Measurements from ENCODE around the gene XPNPEP3.
"Not testable (repeated sequence)": the region's sequence is repeated elsewhere in the genome, so short reads cannot be mapped to it uniquely, and the experiment has no call there.

Gene XPNPEP3

DNA sequence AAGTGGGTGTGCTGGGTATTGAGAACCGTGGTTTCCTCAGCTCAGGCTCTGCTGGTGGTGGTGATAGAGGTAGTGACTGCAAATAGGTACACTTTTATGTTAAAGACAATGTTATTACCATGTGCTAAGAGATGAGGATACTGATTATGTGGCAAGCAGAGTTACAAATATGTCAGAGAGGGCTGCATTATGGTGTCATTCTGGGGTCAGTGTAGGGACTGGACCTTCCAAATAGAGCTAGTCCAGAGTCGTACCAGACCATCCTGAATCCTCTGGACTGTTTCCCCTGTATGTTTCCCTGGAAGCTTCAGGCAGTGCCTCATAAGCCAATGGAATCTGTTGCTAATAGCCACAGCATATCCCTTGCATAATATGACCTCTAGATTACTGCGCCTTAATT, 5.1 kb downstream of the XPNPEP3 start, which contains the start of gene DNAJB7:
DNAJB7 (minus strand) TSS at position 101 of the 400 bp plus-strand sequence. CDS start 119 bp downstream, outside the sequence.
- no peak within 1 kb of the TSS for H3K4me3 ChIP-seq (ENCODE audit: low read depth, low read length)
- TF ChIP-seq, protein P1, sequence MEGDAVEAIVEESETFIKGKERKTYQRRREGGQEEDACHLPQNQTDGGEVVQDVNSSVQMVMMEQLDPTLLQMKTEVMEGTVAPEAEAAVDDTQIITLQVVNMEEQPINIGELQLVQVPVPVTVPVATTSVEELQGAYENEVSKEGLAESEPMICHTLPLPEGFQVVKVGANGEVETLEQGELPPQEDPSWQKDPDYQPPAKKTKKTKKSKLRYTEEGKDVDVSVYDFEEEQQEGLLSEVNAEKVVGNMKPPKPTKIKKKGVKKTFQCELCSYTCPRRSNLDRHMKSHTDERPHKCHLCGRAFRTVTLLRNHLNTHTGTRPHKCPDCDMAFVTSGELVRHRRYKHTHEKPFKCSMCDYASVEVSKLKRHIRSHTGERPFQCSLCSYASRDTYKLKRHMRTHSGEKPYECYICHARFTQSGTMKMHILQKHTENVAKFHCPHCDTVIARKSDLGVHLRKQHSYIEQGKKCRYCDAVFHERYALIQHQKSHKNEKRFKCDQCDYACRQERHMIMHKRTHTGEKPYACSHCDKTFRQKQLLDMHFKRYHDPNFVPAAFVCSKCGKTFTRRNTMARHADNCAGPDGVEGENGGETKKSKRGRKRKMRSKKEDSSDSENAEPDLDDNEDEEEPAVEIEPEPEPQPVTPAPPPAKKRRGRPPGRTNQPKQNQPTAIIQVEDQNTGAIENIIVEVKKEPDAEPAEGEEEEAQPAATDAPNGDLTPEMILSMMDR (IDR thresholded peaks at IDR 0.05; ENCODE audit: borderline replicate concordance, insufficient read depth, low read depth, low read length): no peak

DNA sequence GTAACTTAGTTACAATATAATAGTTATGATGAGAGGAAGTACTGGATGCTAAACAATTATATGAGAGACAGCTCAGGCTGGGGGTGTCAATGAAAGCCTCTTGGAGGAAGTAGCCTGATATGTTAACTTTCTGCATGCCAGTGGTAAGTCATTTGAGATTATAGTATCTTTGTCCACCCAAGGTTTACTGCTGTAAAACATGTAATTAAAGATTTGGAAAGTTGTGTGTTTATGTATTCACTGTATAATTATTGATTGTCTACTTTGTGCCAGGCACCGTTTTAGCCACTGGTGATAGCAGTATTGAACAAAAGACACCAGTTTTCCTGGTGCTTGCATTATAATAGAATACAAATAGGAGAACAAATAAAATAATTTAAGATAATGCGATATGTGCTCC, 5.6 kb downstream of the XPNPEP3 start:
- H3K4me3 ChIP-seq (ENCODE audit: low read depth, low read length): no peak overlapping the region
- TF ChIP-seq, protein P1 (IDR thresholded peaks at IDR 0.05; ENCODE audit: borderline replicate concordance, insufficient read depth, low read depth, low read length): no peak

DNA sequence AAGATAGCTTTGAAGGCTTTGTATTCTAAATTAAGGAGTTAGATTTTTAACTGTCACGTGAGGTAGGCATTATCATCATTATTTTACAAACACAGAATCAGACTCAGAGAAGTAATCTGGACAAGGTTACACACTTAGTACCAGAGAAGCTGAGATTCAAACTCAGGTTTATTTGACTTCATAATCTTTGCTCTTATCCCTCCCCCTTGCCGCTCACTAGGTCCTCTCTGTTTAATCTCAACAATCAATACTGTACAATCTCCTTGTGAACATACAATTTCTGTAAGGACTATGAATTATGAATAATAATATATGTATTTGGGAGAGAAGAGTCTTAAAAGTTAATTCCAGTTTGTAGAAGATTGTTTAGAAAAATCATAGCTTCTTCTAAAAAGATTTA, 10.2 kb downstream of the XPNPEP3 start:
- TF ChIP-seq, protein P1 (IDR thresholded peaks at IDR 0.05; ENCODE audit: borderline replicate concordance, insufficient read depth, low read depth, low read length): no peak
- H3K4me3 ChIP-seq (ENCODE audit: low read depth, low read length): no peak overlapping the region

- not testable (repeated sequence) for H3K4me3 ChIP-seq (ENCODE audit: low read depth, low read length)
Measured at GRCh38 chr22:40868379-40868778, 11.4 kb downstream of the XPNPEP3 start.

DNA sequence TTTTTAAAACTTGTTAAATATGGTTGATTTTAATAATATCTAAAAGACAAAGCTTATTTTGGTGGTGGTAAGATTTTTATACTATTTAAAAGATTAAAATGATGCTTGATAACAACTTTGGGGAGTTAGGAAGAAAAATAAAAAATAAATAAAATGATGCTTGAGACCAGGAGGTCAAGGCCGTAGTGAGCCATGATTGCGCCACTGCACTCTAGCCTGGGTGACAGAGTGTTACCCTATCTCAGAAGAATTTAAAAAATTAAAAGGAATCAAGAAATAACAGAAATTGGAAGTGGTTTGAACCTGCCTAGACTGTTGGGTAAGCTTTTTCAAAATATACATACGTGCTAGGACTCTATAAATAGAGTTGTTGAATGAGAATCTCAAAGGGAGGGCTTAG, 17.1 kb downstream of the XPNPEP3 start:
- TF ChIP-seq, protein P1 (IDR thresholded peaks at IDR 0.05; ENCODE audit: borderline replicate concordance, insufficient read depth, low read depth, low read length): no peak
- no peak overlapping the region for H3K4me3 ChIP-seq (ENCODE audit: low read depth, low read length)

- TF ChIP-seq, protein P1 (IDR thresholded peaks at IDR 0.05; ENCODE audit: borderline replicate concordance, insufficient read depth, low read depth, low read length): no peak
- H3K4me3 ChIP-seq (ENCODE audit: low read depth, low read length): no peak overlapping the region
Measured at GRCh38 chr22:40875111-40875510, 18.2 kb downstream of the XPNPEP3 start.

GRCh38 chr22:40876907-40877306, 20.0 kb downstream of the XPNPEP3 start:
- no peak overlapping the region for H3K4me3 ChIP-seq (ENCODE audit: low read depth, low read length)
- TF ChIP-seq, protein P1 (IDR thresholded peaks at IDR 0.05; ENCODE audit: borderline replicate concordance, insufficient read depth, low read depth, low read length): no peak

- no peak overlapping the region for H3K4me3 ChIP-seq (ENCODE audit: low read depth, low read length)
- TF ChIP-seq, protein P1 (IDR thresholded peaks at IDR 0.05; ENCODE audit: borderline replicate concordance, insufficient read depth, low read depth, low read length): no peak
Measured at GRCh38 chr22:40877488-40877887, 20.5 kb downstream of the XPNPEP3 start.
